ENCODE results near the gene GPHN.
A peak's percentile ranks its signal among the peaks of the same experiment; 100 is the strongest.

DNA sequence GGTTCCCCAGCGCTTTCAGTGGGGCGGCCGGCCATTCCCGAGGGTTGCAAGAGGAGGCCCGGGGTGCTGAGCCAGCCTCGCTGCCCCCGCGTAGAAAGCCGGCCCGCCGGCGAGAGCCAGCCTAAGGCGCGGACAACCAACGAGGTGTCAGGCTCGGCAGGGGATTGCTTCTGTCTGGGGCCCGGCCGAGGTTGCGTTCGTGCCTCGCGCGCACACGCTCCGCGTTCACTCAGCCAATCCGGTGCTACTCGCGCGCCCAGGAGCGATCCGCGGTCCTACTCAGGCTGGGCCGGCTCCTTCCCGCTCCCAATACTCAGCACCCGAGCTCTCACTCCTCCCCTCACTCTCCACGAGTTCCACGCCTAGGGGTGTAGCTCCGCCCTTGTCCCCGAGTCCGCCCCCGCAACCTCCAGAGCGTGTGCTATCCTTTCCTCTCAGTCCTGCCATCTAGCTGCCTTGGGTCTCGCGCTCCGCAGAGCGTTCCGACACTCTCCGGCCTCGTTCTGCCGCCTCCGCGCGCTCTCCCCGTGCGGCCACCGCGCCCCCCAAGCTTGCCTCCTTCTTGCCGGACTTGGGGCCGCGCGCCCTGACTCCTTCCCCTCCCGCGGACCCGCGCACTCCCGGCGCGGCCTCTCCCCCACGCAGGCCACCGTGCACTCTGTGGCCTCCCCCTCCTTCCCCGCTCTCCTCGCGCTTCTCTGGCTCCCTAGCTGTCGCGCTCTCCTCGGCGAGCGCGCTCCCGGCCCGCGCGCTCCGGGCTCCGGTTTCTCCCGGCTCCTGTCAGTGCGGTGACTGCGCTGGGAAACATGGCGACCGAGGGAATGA lies at the start of gene GPHN:
- peak; percentile 92 for TF ChIP-seq POLR2A (IDR thresholded peaks at IDR 0.05; ENCODE audit: low read depth, low read length)
- peak; percentile 78 for TF ChIP-seq TAF1 (IDR thresholded peaks at IDR 0.05; ENCODE audit: borderline replicate concordance, low read depth, low read length)
